ENCODE measurements around the gene CDH5. TPM values are rescaled to one million over a fixed set of nuclear protein-coding genes. Genes with fewer than 3 reads are reported as not detected.

The CDH5 gene
- total and polyA plus RNA-seq, 2 of the 8 experiments (the other 6 are each of a cell fraction or from before 2014, with no cell fraction given), result 0.32 TPM

- H3K23ac ChIP-seq (ENCODE audit: insufficient read length), result no peak overlapping the region
- no peak overlapping the region for H3K4me3 ChIP-seq (ENCODE audit: extremely low read depth in 1 of 4, insufficient read depth in 2 of 4, low read depth in 3 of 4, low read length in 4 of 4)
- H3K27me3 ChIP-seq (replicated peaks in 1 of 4; ENCODE audit: control insufficient read depth in 3 of 4, extremely low read depth in 1 of 4, insufficient read depth in 3 of 4, low read length in 3 of 4), result no peaks in the 10 kb centered on the region
- 87% methylated on average over 9 of the region's 9 CpGs; no CpG with 5 or more reads in 1 of the 2 experiments for WGBS, 2 experiments (ENCODE audit: extremely low coverage in 1 of 2, insufficient coverage in 1 of 2, insufficient read length in 1 of 2, insufficient replicate concordance in 2 of 2, low coverage in 1 of 2, low lambda C conversion rate in 2 of 2, missing lambda C conversion rate in 1 of 2)
- no peak overlapping the region for H3K4ac ChIP-seq (replicated peaks; ENCODE audit: insufficient read length, low read depth, low read length)
- no peak overlapping the region for H4K5ac ChIP-seq (ENCODE audit: insufficient read length, low read depth, low read length)
- H2BK12ac ChIP-seq (ENCODE audit: low read depth, low read length), result no peak overlapping the region
- H3K79me2 ChIP-seq (ENCODE audit: control insufficient read depth in 1 of 2, insufficient read depth in 2 of 2, low read length in 2 of 2), result no peaks in the 10 kb centered on the region
- TF ChIP-seq CBX8 (IDR thresholded peaks at IDR 0.05; ENCODE audit: borderline replicate concordance, low read depth, low read length) (no peak), SP1 (IDR thresholded peaks at IDR 0.05; ENCODE audit: low read depth, low read length) (no peak), BACH1 (IDR thresholded peaks at IDR 0.05; ENCODE audit: low read length) (no peak), CEBPB (IDR thresholded peaks at IDR 0.05; ENCODE audit: low read depth, low read length) (no peak), CHD1 (IDR thresholded peaks at IDR 0.05; ENCODE audit: low read depth, low read length) (no peak), TCF12 (IDR thresholded peaks at IDR 0.05; ENCODE audit: low read depth, low read length) (no peak), ASH2L (IDR thresholded peaks at IDR 0.05; ENCODE audit: low read length) (no peak), TAF1 (IDR thresholded peaks at IDR 0.05; ENCODE audit: low read depth, low read length) (no peak), SIRT6 (IDR thresholded peaks at IDR 0.05; ENCODE audit: low read length) (no peak), RBBP5 (IDR thresholded peaks at IDR 0.05; ENCODE audit: borderline replicate concordance, low read depth, low read length) (no peak)
- ChIA-PET CTCF (ENCODE audit: partially characterized antibody) (interaction anchor here (0.6 to 1.4 kb wide), 3 partner anchors 9 to 288 kb away, joined by 3 to 5 read pairs (median 3); partner anchors contain the start of gene CDH5), POLR2A (ENCODE audit: partially characterized antibody) (interaction anchor here (0.7 kb wide), 1 partner anchor 20 kb away, joined by 3 read pairs; no protein-coding TSS in a partner anchor)
- no peak overlapping the region for H3K18ac ChIP-seq (ENCODE audit: extremely low read depth, low read length)
- no peak overlapping the region for H3K14ac ChIP-seq (ENCODE audit: insufficient read length)
- FAIRE-seq (no peak), DNase-seq (ENCODE audit: low read depth in 1 of 2, low spot score in 2 of 2) (no peak)
- H3K79me1 ChIP-seq (ENCODE audit: low read depth, low read length), result no peaks in the 10 kb centered on the region
- H4K20me1 ChIP-seq (replicated peaks in 1 of 2; ENCODE audit: control insufficient read depth in 1 of 2, insufficient read depth in 2 of 2, low read length in 2 of 2), result peaks cover 0 to under 1% of the 10 kb centered on the region in 2 experiments
- H2BK120ac ChIP-seq (replicated peaks; ENCODE audit: low read depth, low read length), result no peak overlapping the region
- H3K23me2 ChIP-seq (ENCODE audit: low read depth, low read length), result peaks cover 7% of the 10 kb centered on the region; the same call in 1 of the 2 replicates
- H4K8ac ChIP-seq (ENCODE audit: extremely low read depth, insufficient read depth, low read length), result no peak overlapping the region
- H2BK20ac ChIP-seq (ENCODE audit: low read length), result no peak overlapping the region
- H2BK5ac ChIP-seq (ENCODE audit: low read depth, low read length), result no peak overlapping the region
- peaks cover 0 to 4% (median 1%) of the 10 kb centered on the region in 4 experiments; a peak in 1 of 7 replicates for H3K4me1 ChIP-seq (replicated peaks in 1 of 4; ENCODE audit: control insufficient read depth in 3 of 4, insufficient read depth in 4 of 4, low read length in 3 of 4)
- no peak overlapping the region for H3K56ac ChIP-seq (replicated peaks; ENCODE audit: insufficient read length, low read depth, low read length)
- H3K9me3 ChIP-seq (ENCODE audit: insufficient read depth in 2 of 2, low read depth in 1 of 2, low read length in 1 of 2), result no peaks in the 10 kb centered on the region
- no peak overlapping the region for H4K91ac ChIP-seq (replicated peaks; ENCODE audit: insufficient read length, low read length)
- no peak overlapping the region for H2BK15ac ChIP-seq (ENCODE audit: low read length)
- H3K4me2 ChIP-seq (ENCODE audit: insufficient read depth in 1 of 2, low read depth in 2 of 2, low read length in 2 of 2), result no peak overlapping the region
- no peak overlapping the region for H2AFZ ChIP-seq (ENCODE audit: low read length)
- H3K27ac ChIP-seq (ENCODE audit: low read depth, low read length), result no peak overlapping the region
- no peak overlapping the region for H2AK5ac ChIP-seq (ENCODE audit: low read depth, low read length)
- H3K36me3 ChIP-seq (ENCODE audit: control insufficient read depth in 2 of 4, insufficient read depth in 4 of 4, low read length in 3 of 4), result no peaks in the 10 kb centered on the region
- no peak overlapping the region for H3K9ac ChIP-seq (replicated peaks in 1 of 4; ENCODE audit: extremely low read depth in 1 of 4, low read depth in 3 of 4, low read length in 3 of 4)
Measured at GRCh38 chr16:66375451-66375850, 9.0 kb downstream of the CDH5 start.
